GM23248 (cell line): ENCODE results near the gene PC. TPM values are rescaled to one million over a fixed set of nuclear protein-coding genes. Genes with fewer than 3 reads are reported as not detected.
"Not testable (repeated sequence)": the region's sequence is repeated elsewhere in the genome, so short reads cannot be mapped to it uniquely, and the experiment has no call there.

Experiments used
- DNase-seq: peaks from one replicate; pipeline ENCODE4 v3.0.0-alpha.2; 2015
- H2AFZ ChIP-seq: fragments of 200-600 bp; sonication (generic); 2 replicates; pipeline ENCODE4 v1.6.1; 2016; ENCODE audit warnings: antibody characterized with exemption
- H3F3A ChIP-seq: fragments of 200-600 bp; sonication (generic); 2 replicates; pipeline ENCODE4 v1.6.1; 2016; ENCODE audit warnings: mild to moderate bottlenecking, antibody characterized with exemption, mixed run types; ENCODE audit not compliant: insufficient read depth
- H3K27ac ChIP-seq: fragments of 200-600 bp; sonication (generic); 2 replicates; pipeline ENCODE4 v1.5.1; 2016; ENCODE audit warnings: mild to moderate bottlenecking
- H3K27me3 ChIP-seq: fragments of 200-600 bp; sonication (generic); replicated peaks from 2 replicates; pipeline ENCODE4 v1.6.1; 2016; ENCODE audit warnings: mild to moderate bottlenecking; ENCODE audit not compliant: insufficient read depth
- H3K36me3 ChIP-seq: fragments of 200-600 bp; sonication (generic); 2 replicates; pipeline ENCODE4 v1.6.1; 2016; ENCODE audit warnings: low read depth, mild to moderate bottlenecking
- H3K4me1 ChIP-seq: fragments of 200-600 bp; sonication (generic); 2 replicates; pipeline ENCODE4 v1.6.1; 2016; ENCODE audit warnings: mild to moderate bottlenecking; ENCODE audit not compliant: insufficient read depth
- H3K4me2 ChIP-seq: fragments of 200-600 bp; sonication (generic); one replicate; pipeline ENCODE4 v1.6.1; 2016; ENCODE audit warnings: mild to moderate bottlenecking; ENCODE audit not compliant: unreplicated experiment
- H3K4me3 ChIP-seq: fragments of 200-600 bp; sonication (generic); 2 replicates; pipeline ENCODE4 v1.5.1; 2016; ENCODE audit warnings: mild to moderate bottlenecking
- H3K79me2 ChIP-seq: fragments of 200-600 bp; sonication (generic); 2 replicates; pipeline ENCODE4 v1.6.1; 2016; ENCODE audit warnings: mild to moderate bottlenecking; ENCODE audit not compliant: insufficient read depth
- H3K9ac ChIP-seq: fragments of 200-600 bp; sonication (generic); 2 replicates; pipeline ENCODE4 v1.6.1; 2016; ENCODE audit warnings: mild to moderate bottlenecking
- H3K9me2 ChIP-seq: fragments of 200-600 bp; sonication (generic); 2 replicates; pipeline ENCODE4 v1.6.1; 2016; ENCODE audit warnings: mixed run types, mild to moderate bottlenecking, moderate library complexity; ENCODE audit not compliant: insufficient read depth
- H3K9me3 ChIP-seq: fragments of 200-600 bp; sonication (generic); one replicate; pipeline ENCODE4 v1.6.1; 2017; ENCODE audit warnings: low read depth
- H4K20me1 ChIP-seq: fragments of 200-600 bp; sonication (generic); 2 replicates; pipeline ENCODE4 v1.6.0; 2016; ENCODE audit not compliant: insufficient read depth
- EZH2 ChIP-seq: fragments of 200-600 bp; sonication (generic); IDR thresholded peaks from 2 replicates; pipeline ENCODE4 v1.6.1; 2018; ENCODE audit warnings: antibody characterized with exemption, mild to moderate bottlenecking; ENCODE audit not compliant: insufficient read depth, poor library complexity, severe bottlenecking
- EZH2phosphoT487 ChIP-seq: fragments of 200-600 bp; sonication (generic); IDR thresholded peaks from 2 replicates; pipeline ENCODE4 v1.6.1; 2018; ENCODE audit warnings: antibody characterized with exemption, moderate library complexity, mild to moderate bottlenecking, low read depth; ENCODE audit not compliant: insufficient read depth
- WGBS, 2 experiments: methylation state at CpG; one replicate each; pipeline ENCODE4 v1.1.6; 2015 to 2017; ENCODE audit warnings: low lambda C conversion rate in 2 of 2, low coverage in 1 of 2; ENCODE audit errors: missing lambda C conversion rate in 2 of 2; 5-methylcytosine and 5-hydroxymethylcytosine counted together
- in situ Hi-C: fragments of 300-500 bp; cut with MboI; formaldehyde crosslinking; loops from 2 replicates; pipeline ENCODE4 v1.15.0; 2020
- polyA plus RNA-seq: library from polyadenylated mRNA; unstranded; fragments of >200 nt; fragmentation: Nextera tagmentation; extraction: Ambion mirVana; gene quantifications from 2 replicates; pipeline ENCODE4 v1.2.1, GENCODE V29; 2016
- total RNA-seq: library from RNA; depleted of rRNA; stranded (reverse); fragments of >200 nt; shearing (Covaris generic); gene quantifications from 2 replicates; pipeline ENCODE4 v1.2.3, GENCODE V29; 2014

PC gene
- total and polyA plus RNA-seq, 2 experiments from 2014 or later = 16.4 to 16.6 TPM

DNA sequence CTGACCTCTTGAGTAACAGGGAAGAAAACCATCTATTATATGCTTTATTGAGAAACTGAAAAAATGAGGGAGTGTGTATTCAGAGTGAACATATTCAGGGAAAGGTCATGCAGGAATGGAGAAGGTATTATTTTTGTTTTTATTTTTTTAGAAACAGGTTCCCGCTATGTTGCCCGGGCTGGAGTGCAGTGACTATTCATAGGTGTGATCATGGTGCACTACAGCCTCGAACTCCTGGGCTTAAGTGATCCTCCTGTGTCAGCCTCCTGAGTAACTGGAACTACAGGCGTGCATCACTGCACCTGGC is 123.7 kb downstream of the PC start:
- no peak for DNase-seq
- Histone ChIP-seq H3K4me1 (peaks cover 8% of the 10 kb centered on the region; the same call in 1 of the 2 replicates), H3K9me2 (no peaks in the 10 kb centered on the region), H3K79me2 (no peaks in the 10 kb centered on the region), H3K4me2 (no peak overlapping the region), H4K20me1 (no peaks in the 10 kb centered on the region), H3K9ac (no peak overlapping the region), H2AFZ (no peak overlapping the region), H3K4me3 (no peak overlapping the region), H3K36me3 (no peaks in the 10 kb centered on the region), H3F3A (peaks cover 30% of the 10 kb centered on the region; the same call in 1 of the 2 replicates), H3K27ac (no peak overlapping the region), H3K27me3 (no peaks in the 10 kb centered on the region), H3K9me3 (no peaks in the 10 kb centered on the region)
- in situ Hi-C loops = loop anchor here (10.0 to 25.0 kb wide), 2 partner anchors 140 to 247 kb away; partner anchors contain the start of genes CCDC87 and CCS
- TF ChIP-seq EZH2 = no peak
- TF ChIP-seq EZH2phosphoT487 = no peak
- 52 to 59% methylated on average over 4 of the region's 4 CpGs for WGBS, 2 experiments

DNA sequence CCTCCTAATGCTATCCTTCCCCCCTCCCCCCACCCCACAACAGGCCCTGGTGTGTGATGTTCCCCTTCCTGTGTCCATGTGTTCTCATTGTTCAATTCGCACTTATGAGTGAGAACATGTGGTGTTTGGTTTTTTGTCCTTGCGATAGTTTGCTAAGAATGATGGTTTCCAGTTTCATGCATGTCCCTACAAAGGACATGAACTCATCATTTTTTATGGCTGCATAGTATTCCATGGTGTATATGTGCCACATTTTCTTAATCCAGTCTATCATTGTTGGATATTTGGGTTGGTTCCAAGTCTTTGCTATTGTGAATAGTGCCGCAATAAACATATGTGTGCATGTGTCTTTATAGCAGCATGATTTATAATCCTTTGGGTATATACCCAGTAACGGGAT is 133.6 kb downstream of the PC start:
- H3K79me2 ChIP-seq, H3K27ac ChIP-seq, H3K4me2 ChIP-seq, H3K36me3 ChIP-seq, H3K9me2 ChIP-seq, H3K9me3 ChIP-seq, H3K9ac ChIP-seq, DNase-seq, H2AFZ ChIP-seq, in situ Hi-C loops, H3K27me3 ChIP-seq, H3K4me1 ChIP-seq, H3F3A ChIP-seq, H4K20me1 ChIP-seq, H3K4me3 ChIP-seq: not testable (repeated sequence)
- 93 to 100% methylated on average over 4 of the region's 4 CpGs for WGBS, 2 experiments

DNA sequence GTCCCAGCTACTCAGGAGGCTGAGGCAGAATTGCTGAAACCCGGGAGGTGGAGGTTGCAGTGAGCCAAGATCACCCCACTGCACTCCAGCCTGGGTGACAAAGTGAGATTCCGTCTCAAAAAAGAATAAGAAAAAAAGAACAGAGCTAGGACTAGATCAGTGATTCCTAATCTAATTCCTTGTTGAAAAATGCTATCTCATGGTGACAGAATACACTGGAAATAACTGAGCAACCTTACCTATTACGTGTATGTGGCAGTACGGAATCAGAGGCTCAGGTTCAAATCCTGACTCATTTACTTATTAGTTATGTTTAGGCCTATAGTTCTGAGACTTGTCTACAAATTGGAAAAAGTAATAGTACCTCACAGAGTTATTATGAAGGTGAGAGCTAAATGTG is 134.5 kb downstream of the PC start:
- DNase-seq = no peak
- in situ Hi-C loops = no loop called here
- 95 to 98% methylated on average over 4 of the region's 4 CpGs for WGBS, 2 experiments
- Histone ChIP-seq H2AFZ (no peak overlapping the region), H3K9me3 (no peaks in the 10 kb centered on the region), H3K27ac (no peak overlapping the region), H3K9ac (no peak overlapping the region), H3K4me3 (no peak overlapping the region), H3F3A (no peaks in the 10 kb centered on the region), H3K27me3 (no peaks in the 10 kb centered on the region), H3K9me2 (no peaks in the 10 kb centered on the region), H4K20me1 (no peaks in the 10 kb centered on the region), H3K4me2 (no peak overlapping the region), H3K4me1 (no peaks in the 10 kb centered on the region), H3K36me3 (no peaks in the 10 kb centered on the region), H3K79me2 (no peaks in the 10 kb centered on the region)
- TF ChIP-seq EZH2phosphoT487 = no peak
- TF ChIP-seq EZH2 = no peak

DNA sequence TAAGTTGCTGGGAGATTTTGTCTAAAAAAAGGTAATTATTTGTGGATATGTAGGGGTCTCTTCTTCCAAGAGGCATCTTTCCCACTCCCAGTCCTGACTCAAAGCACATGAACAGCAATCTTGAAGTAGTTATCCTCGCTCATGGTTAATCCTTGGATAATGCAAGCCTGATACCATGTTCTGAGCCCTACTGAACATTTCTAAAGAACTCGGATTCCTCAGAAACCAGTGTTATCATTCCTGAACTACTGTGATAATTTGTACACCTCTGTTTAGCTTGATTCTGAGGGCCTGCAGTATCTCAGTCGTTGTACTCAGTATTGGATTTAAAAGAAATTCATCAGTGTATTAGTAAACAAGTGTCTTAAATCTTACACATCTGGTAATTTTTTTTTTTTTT is 137.3 kb downstream of the PC start:
- no peaks in the 10 kb centered on the region for H3K79me2 ChIP-seq
- TF ChIP-seq EZH2 (no peak), EZH2phosphoT487 (no peak)
- no peaks in the 10 kb centered on the region for H3K27me3 ChIP-seq
- H3F3A ChIP-seq = no peaks in the 10 kb centered on the region
- no peaks in the 10 kb centered on the region for H4K20me1 ChIP-seq
- H3K27ac ChIP-seq = no peak overlapping the region
- no peaks in the 10 kb centered on the region for H3K9me2 ChIP-seq
- in situ Hi-C loops = no loop called here
- H3K9ac ChIP-seq = no peak overlapping the region
- no peak for DNase-seq
- no peaks in the 10 kb centered on the region for H3K4me1 ChIP-seq
- H3K36me3 ChIP-seq = no peaks in the 10 kb centered on the region
- H3K9me3 ChIP-seq = no peaks in the 10 kb centered on the region
- H3K4me3 ChIP-seq = no peak overlapping the region
- 86 to 90% methylated on average over 3 of the region's 3 CpGs for WGBS, 2 experiments
- H2AFZ ChIP-seq = no peak overlapping the region
- H3K4me2 ChIP-seq = no peak overlapping the region

DNA sequence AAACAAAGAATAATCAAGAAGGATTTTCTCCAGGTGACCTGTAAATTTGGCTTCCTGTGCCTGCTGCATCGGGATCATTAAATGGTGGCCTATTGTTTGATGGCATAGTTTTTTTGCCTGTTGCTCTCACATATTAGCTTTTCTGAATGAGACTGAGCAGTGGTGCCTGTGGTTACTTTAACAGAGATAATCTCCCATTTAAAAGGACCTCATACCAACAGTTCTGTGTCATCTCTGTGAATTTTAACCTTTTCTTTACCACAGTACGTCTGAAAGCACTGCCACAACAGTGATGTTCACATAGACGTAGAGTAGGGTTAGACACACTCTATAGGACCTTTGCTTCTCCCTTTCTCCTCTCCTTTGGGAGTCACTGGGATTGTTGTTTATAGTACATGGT is 137.8 kb downstream of the PC start:
- no peak for DNase-seq
- H3K27me3 ChIP-seq = no peaks in the 10 kb centered on the region
- no peaks in the 10 kb centered on the region for H3K9me2 ChIP-seq
- H2AFZ ChIP-seq = no peak overlapping the region
- H3K4me3 ChIP-seq = no peak overlapping the region
- no peak overlapping the region for H3K27ac ChIP-seq
- in situ Hi-C loops = no loop called here
- TF ChIP-seq EZH2 (no peak), EZH2phosphoT487 (no peak)
- no peak overlapping the region for H3K4me2 ChIP-seq
- no peaks in the 10 kb centered on the region for H3K4me1 ChIP-seq
- WGBS, 2 experiments = 84 to 87% methylated on average over 3 of the region's 3 CpGs
- H3K79me2 ChIP-seq = no peaks in the 10 kb centered on the region
- H3K9me3 ChIP-seq = no peaks in the 10 kb centered on the region
- H3K9ac ChIP-seq = no peak overlapping the region
- no peaks in the 10 kb centered on the region for H3K36me3 ChIP-seq
- H4K20me1 ChIP-seq = no peaks in the 10 kb centered on the region
- H3F3A ChIP-seq = no peaks in the 10 kb centered on the region
